ENCODE results near the gene MAB21L4. TPM values are rescaled to one million over a fixed set of nuclear protein-coding genes. Genes with fewer than 3 reads are reported as not detected.
"Not testable (repeated sequence)": the region's sequence is repeated elsewhere in the genome, so short reads cannot be mapped to it uniquely, and the experiment has no call there.

Gene MAB21L4
- total RNA-seq, 1 experiment from 2014 or later, result not detected

DNA sequence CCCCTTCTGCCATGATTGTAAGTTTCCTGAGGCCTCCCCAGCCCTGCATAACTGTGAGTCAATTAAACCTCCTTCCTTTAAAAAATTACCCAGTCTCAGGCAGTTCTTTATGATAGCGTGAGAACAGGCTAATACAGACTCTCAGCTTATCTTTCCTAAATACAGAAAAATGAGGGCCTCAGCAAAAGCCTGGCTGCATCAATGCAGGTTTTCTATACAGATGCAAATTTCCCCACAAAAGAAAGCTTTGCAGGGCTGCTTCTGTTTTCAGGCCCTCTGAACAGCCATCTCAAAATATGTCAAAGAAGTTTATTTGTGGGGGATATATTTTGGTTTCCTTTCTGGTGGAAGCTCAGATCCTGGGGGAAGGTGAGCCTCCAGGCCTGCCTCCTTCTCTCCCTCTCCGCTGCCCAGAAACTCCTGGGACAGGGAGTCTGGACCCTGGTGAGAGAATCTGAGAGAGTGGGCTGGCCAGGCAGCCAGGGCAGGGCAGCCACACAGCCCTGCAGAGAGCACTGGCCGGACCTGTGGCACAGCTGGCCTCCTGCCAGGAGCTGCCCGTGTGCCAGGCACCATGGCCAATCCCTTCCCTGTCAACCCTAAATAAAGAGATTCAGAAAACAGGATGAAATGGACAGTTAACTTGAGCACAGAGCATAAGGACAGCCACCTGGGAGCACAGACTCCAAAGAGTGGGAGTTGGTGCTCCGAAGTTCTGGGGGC, 48.9 kb downstream of the MAB21L4 start:
- H3K4me3 ChIP-seq, result no peak overlapping the region
- no peaks in the 10 kb centered on the region for H3K9me3 ChIP-seq
- DNase-seq, result no peak
- H3K27me3 ChIP-seq, result no peaks in the 10 kb centered on the region
- no peaks in the 10 kb centered on the region for H3K36me3 ChIP-seq

GRCh38 chr2:240846309-240846708, 49.6 kb downstream of the MAB21L4 start:
- not testable (repeated sequence) for H3K9me3 ChIP-seq, H3K27me3 ChIP-seq, H3K4me3 ChIP-seq, DNase-seq, H3K36me3 ChIP-seq

GRCh38 chr2:240840435-240841060, 55.4 kb downstream of the MAB21L4 start:
- Histone ChIP-seq H3K36me3 (no peaks in the 10 kb centered on the region), H3K4me3 (no peak overlapping the region)
- DNase-seq, result peak; percentile 45

GRCh38 chr2:240839152-240840143, 56.5 kb downstream of the MAB21L4 start:
- peak; percentile 66 for DNase-seq
- no peaks in the 10 kb centered on the region for H3K36me3 ChIP-seq
- H3K27me3 ChIP-seq, result no peaks in the 10 kb centered on the region
- H3K4me3 ChIP-seq, result no peak overlapping the region
- H3K9me3 ChIP-seq, result no peaks in the 10 kb centered on the region

More at GRCh38 chr2:240840435-240841060, 55.4 kb downstream of the MAB21L4 start:
- Histone ChIP-seq H3K27me3 (no peaks in the 10 kb centered on the region), H3K9me3 (no peaks in the 10 kb centered on the region)

GRCh38 chr2:240837621-240838020, 58.3 kb downstream of the MAB21L4 start:
- no peak for DNase-seq
- H3K4me3 ChIP-seq, result no peak overlapping the region
- H3K9me3 ChIP-seq, result no peaks in the 10 kb centered on the region
- H3K27me3 ChIP-seq, result no peaks in the 10 kb centered on the region
- no peaks in the 10 kb centered on the region for H3K36me3 ChIP-seq

GRCh38 chr2:240836781-240837467, 59.0 kb downstream of the MAB21L4 start:
- Histone ChIP-seq H3K27me3 (no peaks in the 10 kb centered on the region), H3K9me3 (no peaks in the 10 kb centered on the region), H3K4me3 (no peak overlapping the region), H3K36me3 (no peaks in the 10 kb centered on the region)
- peak; percentile 76 for DNase-seq

Other genes with a start within 250 kb of the MAB21L4 start
- gene AQP12B, start 213.3 kb downstream of the MAB21L4 start, total RNA-seq (2014; rRNA removed; shearing (Covaris generic); ENCODE audit: low replicate concordance), result not detected in 2 replicates
- not detected in 2 replicates for gene AQP12A, start 204.3 kb downstream of the MAB21L4 start, total RNA-seq (2014; rRNA removed; shearing (Covaris generic); ENCODE audit: low replicate concordance)
- not detected in 2 replicates for gene KIF1A, start 75.9 kb downstream of the MAB21L4 start, total RNA-seq (2014; rRNA removed; shearing (Covaris generic); ENCODE audit: low replicate concordance)
- not detected in 2 replicates for gene AGXT, start 27.3 kb downstream of the MAB21L4 start, total RNA-seq (2014; rRNA removed; shearing (Covaris generic); ENCODE audit: low replicate concordance)
- not detected in 2 replicates for gene CROCC2, start 10.2 kb upstream of the MAB21L4 start, total RNA-seq (2014; rRNA removed; shearing (Covaris generic); ENCODE audit: low replicate concordance)
- gene SNED1, start 102.5 kb upstream of the MAB21L4 start, total RNA-seq (2014; rRNA removed; shearing (Covaris generic); ENCODE audit: low replicate concordance), result 2.6 and 5.1 TPM in 2 replicates
- 18.9 and 33.2 TPM in 2 replicates for gene MTERF4, start 206.1 kb upstream of the MAB21L4 start, total RNA-seq (2014; rRNA removed; shearing (Covaris generic); ENCODE audit: low replicate concordance)

Data from MG63 (cell line).